HG03571 (cell line): ENCODE data around the gene CORO7.
"Not testable (repeated sequence)": the region's sequence is repeated elsewhere in the genome, so short reads cannot be mapped to it uniquely, and the experiment has no call there.

Experiments
- ATAC-seq: cut with Tn5 transposase; IDR thresholded peaks from one replicate; pipeline ENCODE4 v1.9.1; 2021; ENCODE audit not compliant: unreplicated experiment

CORO7 gene

DNA sequence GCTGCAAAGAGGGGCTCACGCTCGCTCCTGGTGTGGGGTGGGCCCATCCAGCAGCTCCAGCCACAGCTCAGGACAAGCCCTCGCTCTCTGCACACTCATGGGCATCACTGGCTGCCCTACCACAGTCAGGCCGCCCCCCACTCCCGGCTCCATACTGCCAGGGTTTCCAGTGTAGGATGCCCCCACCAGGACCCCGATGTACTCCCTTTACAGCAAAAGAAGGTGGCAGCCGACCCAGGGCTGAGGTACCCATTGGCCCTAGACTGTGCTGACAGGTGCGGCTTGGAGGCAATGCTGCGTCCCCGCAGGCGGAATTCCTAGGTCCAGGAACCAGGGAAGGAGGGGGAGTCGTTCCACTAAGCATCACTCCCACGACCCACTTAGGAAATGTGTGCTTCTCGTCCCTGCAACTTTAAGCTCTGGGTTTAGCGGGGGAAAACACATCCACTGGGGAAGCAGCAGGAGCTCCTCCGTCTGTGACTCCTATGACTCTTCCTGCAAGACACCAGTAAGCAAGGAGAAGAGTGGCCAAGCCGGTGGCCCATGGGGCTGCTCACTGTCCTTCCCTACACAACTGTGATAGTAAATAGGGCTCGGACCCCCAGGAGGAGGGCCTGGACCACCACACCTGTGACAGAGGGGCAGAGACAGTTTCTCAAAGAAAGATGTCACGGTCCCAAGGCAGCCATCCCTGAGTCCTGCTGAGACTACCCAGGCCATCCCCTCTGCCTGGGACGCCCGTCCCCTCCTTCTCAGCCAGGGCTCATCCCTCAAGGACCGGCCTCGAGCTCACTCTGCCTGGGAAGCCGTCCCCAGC is 13.1 kb downstream of the CORO7 start:
- no peak for ATAC-seq

DNA sequence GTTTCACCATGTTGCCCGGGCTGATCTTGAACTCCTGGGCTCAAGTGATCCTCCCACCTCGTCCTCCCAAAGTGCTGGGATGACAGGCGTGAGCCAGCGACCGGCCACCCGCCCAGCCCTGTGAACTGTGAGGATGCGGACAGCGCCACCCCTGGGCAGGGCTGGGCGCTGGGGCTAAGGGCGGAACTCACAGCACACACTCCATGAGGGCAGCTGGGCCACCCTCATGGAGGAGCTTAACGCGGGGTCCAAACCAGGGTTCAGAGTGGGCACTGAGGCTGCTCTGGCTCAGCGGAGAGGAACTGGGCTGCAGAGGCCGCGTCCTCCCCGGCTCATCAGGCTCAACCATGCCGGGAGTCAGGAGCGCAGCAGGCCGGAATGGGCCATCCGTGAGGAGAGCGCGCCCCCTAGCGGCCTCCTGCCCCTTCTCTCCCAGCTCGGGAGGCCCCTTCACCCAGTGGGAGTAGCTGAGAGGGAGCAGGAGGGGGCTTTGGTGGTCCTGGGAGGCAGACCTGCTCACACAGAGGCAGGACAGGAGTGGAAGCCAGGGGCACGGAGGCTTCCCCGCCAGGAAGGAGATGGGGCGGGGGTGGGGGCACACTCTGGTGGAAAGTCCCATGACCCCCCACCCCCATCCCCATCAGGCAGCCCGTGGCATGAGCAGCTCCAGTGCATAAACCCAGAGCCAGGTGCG is 13.8 kb downstream of the CORO7 start:
- ATAC-seq, result no peak

DNA sequence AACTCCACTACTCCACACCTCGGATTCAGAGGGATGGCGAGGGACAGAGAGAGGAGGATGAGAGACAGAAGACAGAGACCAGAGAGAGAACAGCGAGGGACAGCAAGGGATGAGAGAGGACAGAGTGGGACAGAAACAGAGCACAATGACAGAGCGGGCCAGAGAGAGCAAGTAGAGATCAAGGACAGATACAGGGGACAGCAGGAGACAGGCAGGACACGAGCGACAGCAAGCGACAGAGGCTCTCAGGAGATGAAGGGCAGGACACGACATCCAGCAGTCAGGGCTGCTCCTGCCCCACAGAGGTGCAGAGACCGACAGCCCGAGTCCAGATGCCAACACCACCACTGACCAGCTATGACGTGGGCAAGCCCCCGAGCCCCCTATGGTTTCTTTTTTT is 14.9 kb downstream of the CORO7 start:
- no peak for ATAC-seq

DNA sequence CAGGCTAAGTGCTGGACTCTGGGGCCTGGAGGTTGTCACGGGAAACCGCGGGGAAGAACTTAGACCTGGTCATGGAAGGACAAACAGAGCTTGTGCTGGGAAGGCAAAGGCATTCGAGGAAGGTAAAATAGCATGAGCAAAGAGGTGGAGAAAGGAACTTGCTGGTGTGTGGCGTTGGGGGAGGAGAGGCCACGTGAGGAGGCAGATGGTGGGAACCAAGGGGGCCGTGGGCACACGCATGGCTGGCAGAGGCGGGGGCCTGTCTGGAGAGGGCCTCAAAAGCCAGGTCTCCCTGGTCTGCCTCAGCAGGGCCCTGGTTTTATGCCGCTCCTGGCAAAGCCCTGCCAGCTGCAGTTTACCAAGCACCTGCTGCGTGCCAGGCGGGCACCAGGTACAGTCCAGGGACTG is 15.3 kb downstream of the CORO7 start:
- ATAC-seq, result no peak

DNA sequence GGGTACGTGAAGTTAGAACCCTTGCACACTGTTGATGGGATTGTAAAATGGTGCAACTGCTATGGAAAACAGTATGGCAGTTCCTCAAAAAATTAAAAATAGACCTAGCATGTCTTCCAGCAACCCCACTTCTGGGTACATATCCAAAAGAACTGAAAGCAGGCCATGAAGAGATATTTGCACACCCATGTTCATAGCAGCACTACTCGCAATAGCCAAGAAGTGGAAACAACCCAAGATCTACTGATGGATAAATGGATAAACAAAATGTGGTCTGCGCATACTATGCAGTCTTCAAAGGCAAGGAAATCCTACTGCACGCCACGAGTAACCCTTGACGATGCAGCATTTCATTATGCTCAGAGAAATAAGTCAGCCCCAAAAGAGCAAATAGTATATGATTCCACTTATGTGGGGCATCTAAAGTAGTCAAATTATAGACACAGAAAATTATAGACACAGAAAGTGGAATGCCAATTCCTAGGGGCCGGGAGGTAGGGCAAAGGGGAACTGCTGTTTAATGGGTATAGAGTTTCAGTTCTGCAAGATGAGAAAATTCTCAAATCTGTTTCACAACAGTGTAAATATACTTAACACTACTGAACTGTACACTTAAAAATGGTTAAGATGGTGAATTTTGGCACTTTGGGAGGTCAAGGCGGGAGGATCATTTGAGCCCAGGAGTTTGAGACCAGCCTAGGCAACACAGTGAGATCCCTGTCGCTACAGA is 17.2 kb downstream of the CORO7 start:
- no peak for ATAC-seq

DNA sequence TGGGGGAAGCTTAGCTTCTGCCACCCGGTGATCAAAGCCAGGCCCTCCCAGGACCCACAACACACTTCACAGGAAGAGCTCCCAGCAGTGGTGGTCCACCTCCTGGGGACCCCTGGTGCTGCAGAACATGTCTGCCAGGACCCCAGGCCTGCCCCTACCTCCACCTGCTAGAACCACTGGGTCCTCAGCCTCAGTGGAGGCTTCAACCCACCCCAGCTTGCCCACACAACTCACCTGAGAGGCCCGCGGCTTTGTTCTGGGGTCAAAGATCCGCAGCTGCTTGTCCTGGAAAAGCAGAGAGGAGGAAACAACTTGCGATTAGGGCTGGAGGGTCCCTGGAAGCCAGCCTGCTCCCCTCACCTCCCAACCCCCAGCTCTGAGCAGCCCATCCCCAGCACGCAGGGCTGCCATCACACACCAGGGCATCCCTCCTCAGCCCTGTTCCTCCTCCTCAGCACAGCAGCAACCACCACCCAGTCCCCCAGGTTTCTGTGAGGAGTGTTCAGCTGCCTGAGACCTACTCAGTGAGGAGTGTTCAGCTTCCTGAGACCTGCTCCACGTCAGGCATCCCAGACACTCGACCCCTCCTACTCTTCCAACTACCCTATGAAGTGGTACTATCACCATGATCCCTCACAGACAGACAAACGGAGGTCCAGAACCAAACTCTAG is 21.2 kb downstream of the CORO7 start:
- ATAC-seq, result no peak

DNA sequence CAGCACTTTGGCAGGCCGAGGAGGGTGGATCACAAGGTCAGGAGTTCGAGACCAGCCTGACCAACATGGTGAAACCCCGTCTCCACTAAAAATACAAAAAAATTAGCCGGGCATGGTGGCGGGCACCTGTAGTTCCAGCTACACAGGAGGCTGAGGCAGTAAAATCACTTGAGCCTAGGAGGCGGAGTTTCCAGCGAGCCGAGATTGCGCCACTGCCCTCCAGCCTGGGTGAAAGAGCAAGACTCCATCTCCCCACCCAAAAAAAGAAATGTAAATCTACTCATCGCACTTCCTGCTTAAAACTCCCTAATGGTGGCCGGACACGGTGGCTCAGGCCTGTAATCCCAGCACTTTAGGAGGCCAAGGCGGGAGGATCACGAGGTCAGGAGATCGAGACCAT is 22.5 kb downstream of the CORO7 start:
- not testable (repeated sequence) for ATAC-seq

DNA sequence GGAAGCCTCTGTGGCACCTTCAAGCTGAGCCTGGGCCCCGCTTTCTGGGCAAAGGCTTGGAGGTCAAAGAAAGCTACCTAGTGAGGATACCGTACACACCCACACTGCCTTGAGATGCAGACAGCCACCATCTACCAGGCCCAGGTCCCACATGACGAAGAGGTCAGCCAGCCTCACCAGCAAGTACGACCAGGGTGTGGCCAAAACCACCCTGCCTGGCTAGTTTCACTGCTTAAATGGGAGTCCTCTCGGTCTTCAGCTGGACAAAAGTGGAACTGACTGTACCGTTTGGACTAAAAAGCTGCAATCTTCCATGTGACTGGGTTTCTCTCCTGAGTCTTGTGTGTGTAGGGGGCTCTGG is 23.2 kb downstream of the CORO7 start:
- ATAC-seq, result no peak

DNA sequence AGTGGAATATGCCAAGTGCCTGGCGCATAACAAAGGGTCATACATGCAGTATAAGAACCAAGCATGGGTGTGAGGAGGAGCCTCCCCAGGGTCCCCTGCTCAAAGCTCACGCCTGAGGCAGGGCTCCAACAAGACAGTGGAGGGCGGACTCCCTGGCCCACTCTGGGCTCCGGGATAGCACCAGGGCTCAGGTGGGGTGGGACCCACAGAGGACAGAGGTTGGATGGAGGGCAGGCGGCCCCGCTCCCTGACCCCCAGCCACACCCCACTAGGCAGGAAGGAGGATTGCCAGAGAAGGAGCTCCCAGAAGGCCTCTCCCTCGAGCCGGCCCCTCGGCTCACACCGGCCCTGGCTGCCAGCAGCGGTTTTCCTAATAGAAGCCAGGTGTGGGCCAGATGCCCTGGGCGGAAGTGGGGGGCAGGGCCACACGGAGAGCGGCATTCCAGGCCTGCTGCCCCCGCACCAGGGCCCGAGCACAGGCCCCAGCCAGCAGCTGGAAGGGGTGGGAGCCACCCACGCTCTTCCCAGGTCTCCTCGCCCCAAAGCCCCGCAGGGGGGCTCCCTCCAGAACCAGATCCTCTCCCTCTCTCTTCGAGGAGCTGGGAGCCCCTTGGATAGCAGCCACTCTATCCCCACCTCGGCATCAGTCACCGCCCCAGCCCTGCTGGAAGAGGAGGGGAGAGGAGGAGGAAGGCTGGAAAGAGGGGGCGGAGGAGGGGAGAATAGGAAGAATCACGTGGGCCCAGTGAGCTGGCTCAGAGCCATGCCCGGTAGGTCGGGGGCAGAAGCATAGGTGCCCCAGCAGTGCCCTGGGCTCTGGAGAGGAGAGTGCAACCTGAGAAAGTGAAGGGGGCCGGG is 23.8 kb downstream of the CORO7 start:
- no peak for ATAC-seq

DNA sequence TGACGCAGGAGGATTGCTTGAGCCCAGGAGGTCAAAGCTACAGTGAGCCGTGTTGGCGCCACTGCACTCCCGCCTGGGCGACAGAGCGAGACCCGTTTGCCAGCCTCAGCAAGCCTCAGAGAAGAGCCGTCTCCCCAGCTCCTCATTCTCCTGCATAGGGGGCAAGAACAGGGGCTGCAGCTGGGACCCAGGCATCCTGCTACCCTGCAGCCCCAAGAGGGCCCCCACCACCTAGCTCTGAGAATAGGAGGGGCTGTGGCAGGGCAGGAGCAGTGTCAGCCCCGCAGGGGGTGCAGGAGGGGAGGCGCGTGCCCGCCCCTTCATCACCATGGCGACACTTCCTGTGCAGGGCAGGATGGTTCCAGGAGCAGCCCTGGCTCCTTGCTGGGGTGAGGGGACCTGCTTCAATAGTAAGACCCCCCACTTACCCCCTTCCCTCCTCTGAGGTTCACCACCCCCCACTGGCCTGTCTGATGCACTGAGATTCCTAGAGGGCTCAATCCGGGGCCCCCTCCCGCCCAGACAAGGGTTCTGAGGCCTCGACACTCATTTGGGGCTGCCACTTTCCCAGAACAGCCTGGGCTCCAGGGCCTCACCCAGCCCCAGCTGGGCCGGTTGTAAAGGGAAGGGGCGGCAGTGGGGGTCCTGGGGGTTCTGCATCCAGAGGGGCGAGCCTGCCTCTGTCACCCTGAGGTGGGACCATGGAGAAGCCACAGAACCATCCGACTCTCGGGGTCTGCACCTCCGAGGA is 24.6 kb downstream of the CORO7 start:
- no peak for ATAC-seq

DNA sequence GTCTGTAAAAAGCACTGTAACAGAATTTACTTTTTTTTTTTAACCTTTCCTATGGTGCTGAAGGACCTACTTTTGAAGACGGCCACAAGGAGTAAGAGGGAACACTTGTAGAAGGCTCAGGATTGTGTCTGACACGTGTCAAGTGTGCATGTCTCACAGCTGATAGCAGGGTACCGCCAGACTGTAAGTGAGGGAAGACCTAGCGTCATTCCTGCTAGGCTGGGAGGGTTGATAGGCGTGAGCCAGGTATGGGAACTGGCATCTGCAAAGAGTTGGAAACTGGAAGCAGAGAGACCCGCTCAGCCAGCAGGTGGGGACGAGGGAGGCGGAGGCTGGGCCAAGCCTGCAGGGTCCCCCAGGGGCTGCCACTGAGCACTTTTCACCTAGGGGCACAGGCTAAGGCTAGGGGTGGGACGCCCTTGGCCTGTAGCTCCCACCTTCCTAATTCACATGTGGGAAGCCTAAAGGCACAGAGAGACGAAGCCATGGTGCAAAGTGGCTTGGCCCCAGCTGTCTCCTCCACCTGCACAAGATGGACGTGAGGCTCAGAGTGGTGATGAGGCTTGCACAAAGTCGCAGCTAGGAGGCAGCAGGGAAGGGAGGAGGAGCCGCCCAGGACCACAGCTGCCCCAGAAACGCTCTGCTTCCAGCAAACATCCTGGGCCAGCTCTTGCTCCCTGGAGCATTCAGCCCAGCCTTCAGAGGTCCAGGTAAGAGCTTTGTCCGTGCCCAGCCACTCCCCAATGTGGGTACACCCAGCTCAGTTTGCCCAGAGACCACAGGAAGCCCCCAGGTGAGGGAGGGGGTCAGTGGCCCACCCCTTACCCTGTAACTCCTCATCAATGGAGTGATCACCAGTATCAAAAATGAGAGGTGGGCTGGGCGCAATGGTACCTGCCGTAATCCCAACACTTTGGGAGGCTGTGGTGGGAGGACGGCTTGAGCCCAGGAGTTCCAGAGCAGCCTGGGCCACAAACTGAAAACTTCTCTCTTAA is 25.8 kb downstream of the CORO7 start:
- ATAC-seq, result no peak

DNA sequence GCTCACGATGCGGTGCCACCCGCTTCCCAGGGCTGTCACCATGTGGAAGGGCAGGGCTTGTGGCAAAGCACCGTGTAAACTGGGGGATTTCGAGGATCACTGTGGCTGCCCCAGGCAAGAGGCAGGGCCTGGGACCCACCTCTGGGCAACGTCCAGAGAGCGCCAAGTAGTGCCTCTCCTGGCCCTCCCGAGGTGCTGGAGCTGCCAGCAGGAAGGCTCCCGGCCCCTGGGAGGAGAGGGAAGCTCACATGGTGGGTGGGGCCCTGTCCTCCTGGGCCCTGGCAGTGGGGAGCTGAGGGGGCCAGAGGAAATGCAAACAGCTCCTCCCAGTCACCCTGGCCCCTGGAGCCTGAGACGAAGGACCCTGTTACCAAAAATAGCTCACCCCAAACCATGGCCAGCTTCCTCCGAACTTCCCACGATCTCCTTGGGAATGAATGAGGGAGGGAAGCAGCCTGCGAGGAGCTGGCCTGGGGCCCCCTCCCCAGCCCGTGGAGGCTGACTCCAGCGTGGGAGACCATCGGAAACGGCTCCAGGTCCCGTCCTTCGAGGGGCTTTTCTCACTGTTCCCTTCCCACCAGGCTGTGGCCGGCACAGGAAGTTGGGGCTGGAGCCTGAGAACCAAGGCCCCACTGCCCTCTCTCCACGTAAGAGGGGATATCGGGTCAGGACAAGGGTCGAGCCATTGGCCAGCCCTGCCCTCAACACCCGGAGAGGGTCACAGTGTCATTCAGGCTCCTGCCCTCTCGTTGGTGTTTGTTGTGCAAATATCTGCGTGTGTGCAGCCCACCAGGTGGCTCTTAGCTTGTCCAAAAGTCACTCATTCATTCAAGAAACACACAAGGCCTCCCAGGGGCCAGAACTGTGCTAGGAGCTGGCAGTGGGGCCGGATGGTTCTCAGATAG is 27.1 kb downstream of the CORO7 start:
- ATAC-seq, result no peak

DNA sequence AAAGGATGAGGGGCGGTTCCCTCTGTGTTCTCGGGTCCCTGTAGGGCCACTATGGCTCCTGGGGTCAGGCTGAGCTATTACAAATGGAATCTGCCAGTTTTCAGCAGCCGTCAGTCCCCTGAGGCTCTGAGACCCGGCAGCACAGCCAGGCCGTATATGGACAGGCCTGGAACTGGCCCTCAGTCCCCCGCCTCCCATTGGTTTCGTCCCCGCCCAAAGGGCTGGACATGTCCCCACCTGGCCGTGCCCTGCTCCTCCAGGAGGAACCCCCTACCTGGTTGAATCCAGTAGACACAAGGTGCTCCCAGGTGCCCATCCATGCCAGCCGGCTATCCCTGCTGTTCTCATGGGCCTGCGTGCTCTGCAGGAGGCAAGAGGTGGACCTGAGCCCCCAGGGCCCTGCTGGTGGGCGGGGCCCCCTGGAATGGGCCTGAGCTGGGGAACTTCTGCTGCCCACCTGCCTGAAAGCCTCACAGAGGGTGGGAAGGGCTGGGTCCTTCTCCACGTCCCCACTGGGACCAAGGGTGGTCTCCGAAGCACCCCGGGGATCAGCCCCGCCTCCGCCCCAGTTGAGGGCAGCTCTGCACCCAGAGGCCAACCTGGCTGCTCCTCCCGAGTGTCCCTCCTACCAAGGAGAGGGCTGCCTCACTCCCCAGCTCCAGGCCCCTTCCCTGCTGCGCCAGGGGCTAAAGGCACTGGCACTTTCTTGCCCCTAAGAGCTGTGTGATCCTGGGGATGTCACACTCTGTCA is 27.9 kb downstream of the CORO7 start:
- no peak for ATAC-seq

DNA sequence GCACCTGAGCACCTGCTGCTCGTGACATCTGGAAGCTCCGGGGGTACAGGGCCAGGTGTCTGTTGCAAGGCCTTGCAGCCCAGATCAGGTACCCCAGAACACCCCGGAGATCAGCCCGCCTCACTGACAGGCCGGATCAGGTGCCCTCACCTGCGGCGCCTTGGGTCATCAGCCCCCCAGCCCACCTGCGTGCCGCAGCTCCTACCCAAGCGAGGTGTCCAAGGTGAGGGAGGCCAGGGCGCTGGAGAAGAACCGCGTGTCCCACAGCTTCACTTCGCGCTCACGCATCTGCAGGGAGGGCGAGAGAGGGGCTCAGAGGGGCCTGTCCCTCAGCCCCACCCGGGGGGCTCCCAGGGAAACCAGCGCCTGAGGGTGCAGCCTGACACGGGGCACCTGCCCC is 28.6 kb downstream of the CORO7 start:
- no peak for ATAC-seq

DNA sequence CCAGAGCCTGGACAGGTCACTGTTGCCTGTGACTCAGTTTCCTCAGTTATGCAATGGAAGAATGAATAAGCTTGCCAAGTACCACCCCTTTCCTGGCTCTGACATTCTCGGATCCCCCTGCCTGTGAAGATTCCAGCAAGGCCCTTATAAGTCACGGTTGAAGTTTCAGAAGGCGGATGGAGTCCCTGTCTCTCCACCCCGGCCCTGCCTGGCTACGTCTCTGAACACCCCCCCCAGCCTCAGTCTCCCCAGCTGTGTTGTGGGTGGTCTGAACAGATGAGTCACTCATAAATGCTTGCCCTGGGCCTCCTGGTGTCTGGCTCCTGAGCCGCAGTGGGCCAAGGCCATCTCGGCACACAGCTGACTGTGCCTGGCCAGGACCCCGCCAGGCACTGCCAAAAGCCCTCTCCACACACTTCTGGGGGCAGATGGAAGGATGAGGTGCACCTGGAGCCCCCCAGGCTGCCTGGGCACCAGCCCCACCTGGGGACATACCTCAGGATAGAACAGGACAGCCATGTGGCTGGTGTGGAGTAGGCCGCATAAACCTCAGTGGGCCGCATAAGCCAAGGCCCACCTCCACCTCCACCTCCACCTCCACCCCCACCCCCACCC is 29.3 kb downstream of the CORO7 start:
- ATAC-seq, result no peak

DNA sequence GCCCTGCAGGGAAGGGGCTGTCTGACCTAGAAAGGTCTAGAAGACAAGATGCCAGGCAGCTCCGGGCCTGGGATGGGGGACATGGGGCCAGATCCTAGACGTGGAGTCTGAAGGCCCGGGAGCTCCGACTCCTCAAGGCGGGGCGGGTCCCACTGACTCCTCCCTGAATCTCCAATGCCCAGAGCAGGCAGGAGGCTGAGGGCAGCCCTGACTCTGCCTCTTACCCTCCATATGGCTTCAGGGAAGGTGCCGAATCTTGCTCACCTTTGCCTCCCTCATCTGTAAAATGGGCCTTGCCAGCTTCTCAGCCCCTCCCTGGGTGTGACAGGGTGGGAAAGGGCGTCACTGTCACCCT is 30.0 kb downstream of the CORO7 start:
- ATAC-seq, result no peak
